ENCODE measurements around the gene UGT1A10.
"Not testable (repeated sequence)": the region's sequence is repeated elsewhere in the genome, so short reads cannot be mapped to it uniquely, and the experiment has no call there.

The UGT1A10 gene

GRCh38 chr2:233746475-233747282 lies 110.4 kb downstream of the UGT1A10 start:
- DNase-seq = no peak

GRCh38 chr2:233747283-233747544 lies 111.0 kb downstream of the UGT1A10 start:
- DNase-seq = no peak

- DNase-seq = not testable (repeated sequence)
Measured at GRCh38 chr2:233750689-233751088, 114.4 kb downstream of the UGT1A10 start.

GRCh38 chr2:233751212-233752009 lies 115.2 kb downstream of the UGT1A10 start:
- not testable (repeated sequence) for DNase-seq

DNA sequence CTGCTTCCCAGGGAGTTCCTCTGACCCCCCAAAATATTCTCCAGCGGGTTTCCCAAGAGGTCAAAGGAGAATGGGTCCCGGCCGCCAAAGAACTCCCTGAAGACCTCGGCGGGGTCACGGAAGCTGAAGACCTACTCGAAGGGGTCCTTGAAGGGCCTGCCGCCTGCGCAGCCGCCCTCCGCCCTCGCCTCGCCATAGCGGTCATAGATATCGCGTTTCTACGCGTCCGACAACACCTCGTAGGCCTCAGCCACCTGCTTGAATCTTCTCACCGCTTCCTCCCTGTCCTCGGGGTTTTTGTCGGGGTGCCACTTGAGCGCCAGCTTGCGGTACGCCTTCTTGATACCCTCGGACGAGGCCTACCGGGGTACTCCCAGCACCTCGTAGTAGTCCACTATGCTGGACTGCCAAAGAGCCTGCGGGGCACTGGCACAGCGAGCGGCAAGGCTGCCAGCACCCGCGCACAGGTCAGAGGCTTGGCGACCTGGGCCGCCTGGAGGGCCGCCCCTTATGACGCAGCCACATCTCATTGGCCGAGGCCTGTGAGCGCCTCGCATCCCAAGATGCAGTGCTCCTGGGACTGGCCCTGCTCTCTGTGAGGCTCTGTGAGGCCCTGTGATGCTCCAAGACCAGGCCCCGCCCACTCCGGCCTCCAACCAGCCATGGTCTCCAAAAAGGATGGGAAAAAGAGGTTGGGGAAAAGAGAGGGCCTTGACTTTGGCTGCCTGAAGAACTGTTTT lies 118.8 kb downstream of the UGT1A10 start:
- no peak for DNase-seq

DNA sequence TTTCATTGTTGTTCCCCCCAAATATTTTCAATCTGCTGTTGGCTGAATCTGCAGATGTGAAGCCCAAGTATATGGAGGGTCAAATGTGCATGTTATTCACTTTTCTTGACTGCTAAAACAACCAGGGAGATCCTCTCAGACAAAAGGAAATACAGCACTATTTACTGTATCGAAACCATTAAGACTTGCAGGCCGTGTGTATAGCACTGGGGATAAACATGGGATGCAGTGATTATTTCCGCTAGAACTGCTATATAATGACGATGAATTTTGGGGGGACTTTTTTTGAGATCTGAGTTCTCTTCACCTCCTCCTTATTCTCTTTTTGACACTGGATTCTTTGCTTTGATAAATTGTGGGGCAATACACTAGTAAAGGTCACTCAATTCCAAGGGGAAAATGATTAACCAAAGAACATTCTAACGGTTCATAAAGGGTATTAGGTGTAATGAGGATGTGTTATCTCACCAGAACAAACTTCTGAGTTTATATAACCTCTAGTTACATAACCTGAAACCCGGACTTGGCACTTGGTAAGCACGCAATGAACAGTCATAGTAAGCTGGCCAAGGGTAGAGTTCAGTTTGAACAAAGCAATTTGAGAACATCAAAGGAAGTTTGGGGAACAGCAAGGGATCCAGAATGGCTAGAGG lies 120.3 kb downstream of the UGT1A10 start:
- DNase-seq = no peak

- DNase-seq = no peak
Measured at GRCh38 chr2:233758141-233758540, 121.9 kb downstream of the UGT1A10 start.

GRCh38 chr2:233758849-233759248 lies 122.6 kb downstream of the UGT1A10 start:
- DNase-seq = no peak

- no peak for DNase-seq
Measured at GRCh38 chr2:233760043-233760442, 123.8 kb downstream of the UGT1A10 start, which contains the start of gene UGT1A1. Gene UGT1A1, plus strand, starts transcription at chr2:233760270. Its CDS starts 18 bp downstream, at chr2:233760288.

GRCh38 chr2:233761040-233761769 lies 125.0 kb downstream of the UGT1A10 start:
- no peak for DNase-seq

DNA sequence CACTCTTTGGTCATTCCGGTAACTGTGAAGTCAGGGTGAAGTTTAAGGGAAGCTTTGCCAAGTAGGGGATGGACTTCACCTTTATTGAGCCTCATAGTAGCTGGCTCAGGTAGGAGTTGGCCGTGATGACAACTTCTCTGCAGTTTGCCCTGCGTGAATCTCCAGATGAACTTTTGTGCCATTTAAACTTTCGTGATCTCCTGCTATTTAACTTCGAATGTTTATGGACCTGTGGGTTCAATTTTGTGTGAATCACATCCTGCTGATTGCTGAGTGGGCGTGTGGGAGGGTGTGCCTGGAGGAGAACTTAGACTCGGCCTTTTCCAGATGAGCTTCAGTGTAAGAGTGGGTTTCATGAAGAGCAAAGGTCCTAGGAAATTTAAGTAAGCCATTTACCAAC lies 128.0 kb downstream of the UGT1A10 start:
- DNase-seq = no peak

- no peak for DNase-seq
Measured at GRCh38 chr2:233764761-233765160, 128.5 kb downstream of the UGT1A10 start.

GRCh38 chr2:233766416-233766815 lies 130.2 kb downstream of the UGT1A10 start:
- DNase-seq = no peak

DNA sequence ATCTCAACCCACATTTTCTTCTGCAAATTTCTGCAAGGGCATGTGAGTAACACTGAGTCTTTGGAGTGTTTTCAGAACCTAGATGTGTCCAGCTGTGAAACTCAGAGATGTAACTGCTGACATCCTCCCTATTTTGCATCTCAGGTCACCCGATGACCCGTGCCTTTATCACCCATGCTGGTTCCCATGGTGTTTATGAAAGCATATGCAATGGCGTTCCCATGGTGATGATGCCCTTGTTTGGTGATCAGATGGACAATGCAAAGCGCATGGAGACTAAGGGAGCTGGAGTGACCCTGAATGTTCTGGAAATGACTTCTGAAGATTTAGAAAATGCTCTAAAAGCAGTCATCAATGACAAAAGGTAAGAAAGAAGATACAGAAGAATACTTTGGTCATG lies 131.8 kb downstream of the UGT1A10 start:
- no peak for DNase-seq

DNA sequence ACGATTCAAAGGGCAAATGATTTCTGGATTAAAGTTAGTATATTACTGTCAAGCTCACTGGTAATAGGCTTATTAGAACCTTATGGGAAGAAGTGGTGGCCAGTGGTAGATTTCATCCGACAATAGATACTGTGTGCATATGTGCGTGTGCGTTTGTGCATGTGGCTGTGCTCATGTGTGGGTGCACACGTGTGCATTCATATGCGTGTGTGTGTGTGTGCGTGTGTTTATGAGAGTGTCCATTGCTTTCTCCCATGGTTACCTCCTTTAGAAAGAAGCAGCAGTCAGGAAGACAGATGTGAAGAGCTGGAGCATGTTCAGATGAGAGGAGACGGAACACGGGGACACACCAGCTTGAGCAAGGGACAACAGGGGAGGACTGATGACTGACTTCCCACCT lies 133.0 kb downstream of the UGT1A10 start:
- no peak for DNase-seq

DNA sequence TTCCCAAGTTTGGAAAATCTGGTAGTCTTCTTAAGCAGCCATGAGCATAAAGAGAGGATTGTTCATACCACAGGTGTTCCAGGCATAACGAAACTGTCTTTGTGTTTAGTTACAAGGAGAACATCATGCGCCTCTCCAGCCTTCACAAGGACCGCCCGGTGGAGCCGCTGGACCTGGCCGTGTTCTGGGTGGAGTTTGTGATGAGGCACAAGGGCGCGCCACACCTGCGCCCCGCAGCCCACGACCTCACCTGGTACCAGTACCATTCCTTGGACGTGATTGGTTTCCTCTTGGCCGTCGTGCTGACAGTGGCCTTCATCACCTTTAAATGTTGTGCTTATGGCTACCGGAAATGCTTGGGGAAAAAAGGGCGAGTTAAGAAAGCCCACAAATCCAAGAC lies 135.9 kb downstream of the UGT1A10 start:
- DNase-seq = no peak

- no peak for DNase-seq
Measured at GRCh38 chr2:233772583-233772982, 136.3 kb downstream of the UGT1A10 start.

DNA sequence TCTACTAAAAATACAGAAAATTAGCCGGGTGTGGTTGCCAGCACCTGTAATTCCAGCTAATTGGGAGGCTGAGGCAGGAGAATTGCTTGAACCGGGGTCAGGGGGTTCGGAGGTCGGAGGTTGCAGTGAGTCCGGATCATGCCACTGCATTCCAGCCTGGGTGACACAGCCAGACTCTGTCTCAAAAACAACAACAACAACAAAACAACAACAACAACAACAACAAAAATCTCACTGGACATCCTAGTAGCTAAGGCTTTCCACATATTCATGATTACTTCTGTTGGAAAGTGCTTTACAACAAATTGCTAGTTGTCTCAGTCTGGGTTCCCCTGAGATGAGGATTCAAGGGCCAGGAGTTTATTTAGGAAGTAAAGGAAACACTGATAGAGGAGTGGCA lies 137.6 kb downstream of the UGT1A10 start:
- DNase-seq = no peak

DNA sequence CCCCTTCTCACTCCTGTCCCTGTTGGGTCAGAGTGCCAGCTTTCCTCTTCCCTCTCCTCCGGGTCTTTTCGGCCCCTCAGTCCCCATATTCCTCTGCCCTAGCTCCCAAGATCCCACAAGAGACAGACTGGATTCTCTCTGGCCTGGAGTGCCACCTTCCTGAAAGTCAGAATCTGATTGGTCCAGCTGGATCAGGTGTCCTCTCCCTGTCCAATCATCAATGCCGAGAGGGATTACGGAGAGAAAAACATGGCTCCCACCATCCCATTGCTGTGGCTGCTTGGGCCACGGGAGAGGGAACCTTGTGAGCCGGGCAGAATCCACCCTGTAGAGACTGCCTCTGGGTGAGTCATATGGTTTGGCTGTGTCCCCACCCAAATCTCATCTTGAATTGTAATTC lies 139.2 kb downstream of the UGT1A10 start:
- no peak for DNase-seq

DNA sequence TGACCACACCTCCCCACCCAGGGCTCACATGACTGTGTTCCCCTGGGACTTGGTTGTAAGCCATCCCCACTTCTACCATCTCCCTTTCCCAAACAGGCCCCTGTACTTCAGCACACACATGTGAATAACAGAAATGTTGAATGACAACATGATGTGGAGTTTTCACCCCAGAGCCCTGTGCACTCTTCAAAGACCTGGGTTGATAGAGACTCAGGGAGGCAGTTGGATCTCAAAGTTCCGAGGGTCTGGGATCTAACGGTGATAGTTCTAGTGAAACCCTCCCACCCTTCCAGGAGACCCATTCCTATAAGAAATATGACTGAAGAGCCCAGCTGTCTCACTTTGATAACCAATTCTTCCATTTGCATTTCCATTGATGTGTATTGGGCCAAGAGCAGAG lies 141.8 kb downstream of the UGT1A10 start, which contains the start of gene MROH2A:
TSS of gene MROH2A (plus strand) at position 301 of the 400 bp plus-strand sequence. CDS start 1,029 bp downstream, outside the sequence.
- no peak for DNase-seq

GRCh38 chr2:233779722-233780121 lies 143.5 kb downstream of the UGT1A10 start:
- DNase-seq = no peak

- no peak for DNase-seq
Measured at GRCh38 chr2:233780771-233781170, 144.5 kb downstream of the UGT1A10 start.
